ENCODE data around the gene PTGR2.

Gene PTGR2

GRCh38 chr14:73817020-73817655, 34.5 kb upstream of the PTGR2 start:
- no peaks in the 10 kb centered on the region for H3K9me2 ChIP-seq (replicated peaks; ENCODE audit: insufficient read depth, low read length)
- no peak overlapping the region for H3K27ac ChIP-seq (ENCODE audit: low read length)
- DNase-seq, result no peak
- H4K20me1 ChIP-seq (ENCODE audit: insufficient read depth, low read length), result no peaks in the 10 kb centered on the region
- H2AFZ ChIP-seq (ENCODE audit: low read length), result no peak overlapping the region
- H3K9me3 ChIP-seq (replicated peaks; ENCODE audit: insufficient read depth, low read length), result no peaks in the 10 kb centered on the region
- TF ChIP-seq CTCF (IDR thresholded peaks at IDR 0.05; ENCODE audit: low read length) (no peak), EZH2 (optimal IDR thresholded peaks at IDR 0.05; ENCODE audit: low read depth, low read length) (no peak), EZH2phosphoT487 (IDR thresholded peaks at IDR 0.05; ENCODE audit: low read length) (no peak)
- H3K79me2 ChIP-seq (ENCODE audit: low read length), result no peaks in the 10 kb centered on the region
- no peak overlapping the region for H3K9ac ChIP-seq (ENCODE audit: low read length)
- H3F3A ChIP-seq (ENCODE audit: insufficient read depth, low read length), result no peaks in the 10 kb centered on the region
- no peaks in the 10 kb centered on the region for H3K27me3 ChIP-seq (replicated peaks; ENCODE audit: insufficient read depth, low read length)
- H3K36me3 ChIP-seq (replicated peaks; ENCODE audit: insufficient read depth, low read length), result no peaks in the 10 kb centered on the region
- H3K4me1 ChIP-seq (ENCODE audit: low read length), result no peaks in the 10 kb centered on the region
- no peak overlapping the region for H3K4me2 ChIP-seq (ENCODE audit: low read depth, low read length)
- H3K4me3 ChIP-seq (ENCODE audit: low read length), result no peak overlapping the region

- no peak overlapping the region for H3K9ac ChIP-seq (ENCODE audit: low read length)
- no peaks in the 10 kb centered on the region for H3K9me3 ChIP-seq (replicated peaks; ENCODE audit: insufficient read depth, low read length)
- no peaks in the 10 kb centered on the region for H3K27me3 ChIP-seq (replicated peaks; ENCODE audit: insufficient read depth, low read length)
- no peak overlapping the region for H3K4me2 ChIP-seq (ENCODE audit: low read depth, low read length)
- no peak for TF ChIP-seq EZH2 (optimal IDR thresholded peaks at IDR 0.05; ENCODE audit: low read depth, low read length)
- TF ChIP-seq EZH2phosphoT487 (IDR thresholded peaks at IDR 0.05; ENCODE audit: low read length), result no peak
- TF ChIP-seq CTCF (IDR thresholded peaks at IDR 0.05; ENCODE audit: low read length), result no peak
- no peak for DNase-seq
- no peak overlapping the region for H3K4me3 ChIP-seq (ENCODE audit: low read length)
- H3F3A ChIP-seq (ENCODE audit: insufficient read depth, low read length), result no peaks in the 10 kb centered on the region
- H4K20me1 ChIP-seq (ENCODE audit: insufficient read depth, low read length), result no peaks in the 10 kb centered on the region
- H3K27ac ChIP-seq (ENCODE audit: low read length), result no peak overlapping the region
- no peaks in the 10 kb centered on the region for H3K79me2 ChIP-seq (ENCODE audit: low read length)
- H3K36me3 ChIP-seq (replicated peaks; ENCODE audit: insufficient read depth, low read length), result no peaks in the 10 kb centered on the region
- no peak overlapping the region for H2AFZ ChIP-seq (ENCODE audit: low read length)
- H3K4me1 ChIP-seq (ENCODE audit: low read length), result no peaks in the 10 kb centered on the region
- no peaks in the 10 kb centered on the region for H3K9me2 ChIP-seq (replicated peaks; ENCODE audit: insufficient read depth, low read length)
These were observed 32.8 kb upstream of the PTGR2 start for GRCh38 chr14:73818821-73819220.

- no peak overlapping the region for H3K27ac ChIP-seq (ENCODE audit: low read length)
- H3K9me3 ChIP-seq (replicated peaks; ENCODE audit: insufficient read depth, low read length), result no peaks in the 10 kb centered on the region
- no peak overlapping the region for H3K4me2 ChIP-seq (ENCODE audit: low read depth, low read length)
- H3K27me3 ChIP-seq (replicated peaks; ENCODE audit: insufficient read depth, low read length), result no peaks in the 10 kb centered on the region
- no peaks in the 10 kb centered on the region for H3F3A ChIP-seq (ENCODE audit: insufficient read depth, low read length)
- H3K36me3 ChIP-seq (replicated peaks; ENCODE audit: insufficient read depth, low read length), result no peaks in the 10 kb centered on the region
- TF ChIP-seq CTCF (IDR thresholded peaks at IDR 0.05; ENCODE audit: low read length) (no peak), EZH2phosphoT487 (IDR thresholded peaks at IDR 0.05; ENCODE audit: low read length) (no peak), EZH2 (optimal IDR thresholded peaks at IDR 0.05; ENCODE audit: low read depth, low read length) (no peak)
- no peak overlapping the region for H3K9ac ChIP-seq (ENCODE audit: low read length)
- no peak overlapping the region for H2AFZ ChIP-seq (ENCODE audit: low read length)
- no peaks in the 10 kb centered on the region for H3K79me2 ChIP-seq (ENCODE audit: low read length)
- H3K4me3 ChIP-seq (ENCODE audit: low read length), result no peak overlapping the region
- no peaks in the 10 kb centered on the region for H3K9me2 ChIP-seq (replicated peaks; ENCODE audit: insufficient read depth, low read length)
- no peaks in the 10 kb centered on the region for H3K4me1 ChIP-seq (ENCODE audit: low read length)
- no peak for DNase-seq
- no peaks in the 10 kb centered on the region for H4K20me1 ChIP-seq (ENCODE audit: insufficient read depth, low read length)
These were observed 31.0 kb upstream of the PTGR2 start for GRCh38 chr14:73820631-73821030.
